MM.1S (cell line): ENCODE measurements around the gene LKAAEAR1.

Experiments
- DNase-seq: peaks from one replicate; pipeline ENCODE4 v3.0.0-alpha.2; 2015
- H2AFZ ChIP-seq: fragments of 300-600 bp; sonication (generic); 2 replicates; pipeline ENCODE4 v1.6.0; 2016; ENCODE audit warnings: antibody characterized with exemption, low read length
- H3F3A ChIP-seq: fragments of 300-600 bp; sonication (generic); 2 replicates; pipeline ENCODE4 v1.6.1; 2016; ENCODE audit warnings: mild to moderate bottlenecking, antibody characterized with exemption, low read length, moderate library complexity, mixed read lengths; ENCODE audit not compliant: insufficient read depth
- H3K27ac ChIP-seq: fragments of 300-600 bp; sonication (generic); 2 replicates; pipeline ENCODE4 v1.5.1; 2016; ENCODE audit warnings: mild to moderate bottlenecking, low read length
- H3K27me3 ChIP-seq: fragments of 300-600 bp; sonication (generic); replicated peaks from 2 replicates; pipeline ENCODE4 v1.6.0; 2016; ENCODE audit warnings: low read length; ENCODE audit not compliant: insufficient read depth
- H3K36me3 ChIP-seq: fragments of 300-600 bp; sonication (generic); replicated peaks from 2 replicates; pipeline ENCODE4 v1.6.1; 2016; ENCODE audit warnings: mild to moderate bottlenecking, low read length, mixed read lengths; ENCODE audit not compliant: insufficient read depth
- H3K4me1 ChIP-seq: fragments of 300-600 bp; sonication (generic); 2 replicates; pipeline ENCODE4 v1.6.1; 2016; ENCODE audit warnings: low read length, mixed read lengths
- H3K4me2 ChIP-seq: fragments of 300-600 bp; sonication (generic); 2 replicates; pipeline ENCODE4 v1.6.0; 2016; ENCODE audit warnings: low read depth, low read length
- H3K4me3 ChIP-seq: fragments of 300-600 bp; sonication (generic); 2 replicates; pipeline ENCODE4 v1.5.1; 2016; ENCODE audit warnings: low read length, mixed read lengths
- H3K79me2 ChIP-seq: fragments of 300-600 bp; sonication (generic); 2 replicates; pipeline ENCODE4 v1.6.1; 2016; ENCODE audit warnings: mixed run types, low read length, mixed read lengths
- H3K9ac ChIP-seq: fragments of 300-600 bp; sonication (generic); 2 replicates; pipeline ENCODE4 v1.6.1; 2016; ENCODE audit warnings: low read length, mixed read lengths
- H3K9me2 ChIP-seq: fragments of 300-600 bp; sonication (generic); replicated peaks from 2 replicates; pipeline ENCODE4 v1.6.1; 2016; ENCODE audit warnings: mild to moderate bottlenecking, low read length, mixed read lengths; ENCODE audit not compliant: insufficient read depth
- H3K9me3 ChIP-seq: fragments of 300-600 bp; sonication (generic); replicated peaks from 2 replicates; pipeline ENCODE4 v1.6.1; 2016; ENCODE audit warnings: mild to moderate bottlenecking, low read length, mixed read lengths; ENCODE audit not compliant: insufficient read depth
- H4K20me1 ChIP-seq: fragments of 300-600 bp; sonication (generic); 2 replicates; pipeline ENCODE4 v1.6.1; 2016; ENCODE audit warnings: mild to moderate bottlenecking, low read length, moderate library complexity, mixed read lengths; ENCODE audit not compliant: insufficient read depth
- EZH2 ChIP-seq: fragments of 300-600 bp; sonication (generic); optimal IDR thresholded peaks from 2 replicates; pipeline ENCODE3; 2017; ENCODE audit warnings: low read depth, mild to moderate bottlenecking, antibody characterized with exemption, low read length, mixed read lengths
- EZH2phosphoT487 ChIP-seq: fragments of 300-600 bp; sonication (generic); IDR thresholded peaks from 2 replicates; pipeline ENCODE4 v1.6.1; 2018; ENCODE audit warnings: antibody characterized with exemption, low read length
- TF ChIP-seq, protein P1 (sequence below): fragments of 300-600 bp; sonication (generic); IDR thresholded peaks from 2 replicates; pipeline ENCODE4 v1.5.1; 2016; ENCODE audit warnings: antibody characterized with exemption, low read length, mixed read lengths

LKAAEAR1 gene

DNA sequence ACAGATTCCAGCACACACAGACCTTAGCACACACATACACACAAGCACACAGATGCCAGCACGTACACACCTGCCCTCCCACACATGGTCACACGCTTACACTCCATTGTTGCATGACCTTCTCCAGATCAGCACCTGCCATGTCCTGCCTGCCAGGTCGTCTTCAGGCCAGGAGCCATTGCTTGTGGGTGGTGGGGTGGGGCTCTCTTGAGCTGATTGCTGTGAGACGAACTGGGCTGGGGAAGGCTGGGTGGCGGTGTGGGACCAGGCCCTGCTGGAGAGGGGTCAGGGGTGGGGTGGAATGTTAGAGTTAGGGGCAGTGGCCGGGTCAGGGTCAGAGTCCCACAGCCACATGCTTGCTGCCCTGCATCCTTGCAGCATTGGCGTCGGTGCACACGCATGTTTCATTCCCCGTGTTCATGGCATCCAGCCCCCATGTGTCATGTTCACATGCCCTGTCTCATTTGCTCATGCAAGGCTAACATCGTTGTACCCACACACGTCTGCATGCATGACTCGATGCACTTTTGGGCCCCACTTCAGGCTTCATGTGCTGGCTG, 29.7 kb upstream of the LKAAEAR1 start:
- Histone ChIP-seq H3K4me1 (no peaks in the 10 kb centered on the region), H3K27me3 (peaks cover 82% of the 10 kb centered on the region), H3K4me3 (no peak overlapping the region), H3K4me2 (no peak overlapping the region), H3K9ac (no peak overlapping the region), H3K27ac (no peak overlapping the region), H2AFZ (no peak overlapping the region), H3K36me3 (no peaks in the 10 kb centered on the region), H3K9me3 (no peaks in the 10 kb centered on the region), H3F3A (no peaks in the 10 kb centered on the region), H3K9me2 (no peaks in the 10 kb centered on the region), H3K79me2 (no peaks in the 10 kb centered on the region), H4K20me1 (no peaks in the 10 kb centered on the region)
- TF ChIP-seq EZH2 (no peak), EZH2phosphoT487 (no peak)
- TF ChIP-seq, protein P1, sequence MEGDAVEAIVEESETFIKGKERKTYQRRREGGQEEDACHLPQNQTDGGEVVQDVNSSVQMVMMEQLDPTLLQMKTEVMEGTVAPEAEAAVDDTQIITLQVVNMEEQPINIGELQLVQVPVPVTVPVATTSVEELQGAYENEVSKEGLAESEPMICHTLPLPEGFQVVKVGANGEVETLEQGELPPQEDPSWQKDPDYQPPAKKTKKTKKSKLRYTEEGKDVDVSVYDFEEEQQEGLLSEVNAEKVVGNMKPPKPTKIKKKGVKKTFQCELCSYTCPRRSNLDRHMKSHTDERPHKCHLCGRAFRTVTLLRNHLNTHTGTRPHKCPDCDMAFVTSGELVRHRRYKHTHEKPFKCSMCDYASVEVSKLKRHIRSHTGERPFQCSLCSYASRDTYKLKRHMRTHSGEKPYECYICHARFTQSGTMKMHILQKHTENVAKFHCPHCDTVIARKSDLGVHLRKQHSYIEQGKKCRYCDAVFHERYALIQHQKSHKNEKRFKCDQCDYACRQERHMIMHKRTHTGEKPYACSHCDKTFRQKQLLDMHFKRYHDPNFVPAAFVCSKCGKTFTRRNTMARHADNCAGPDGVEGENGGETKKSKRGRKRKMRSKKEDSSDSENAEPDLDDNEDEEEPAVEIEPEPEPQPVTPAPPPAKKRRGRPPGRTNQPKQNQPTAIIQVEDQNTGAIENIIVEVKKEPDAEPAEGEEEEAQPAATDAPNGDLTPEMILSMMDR = no peak
- DNase-seq = no peak

DNA sequence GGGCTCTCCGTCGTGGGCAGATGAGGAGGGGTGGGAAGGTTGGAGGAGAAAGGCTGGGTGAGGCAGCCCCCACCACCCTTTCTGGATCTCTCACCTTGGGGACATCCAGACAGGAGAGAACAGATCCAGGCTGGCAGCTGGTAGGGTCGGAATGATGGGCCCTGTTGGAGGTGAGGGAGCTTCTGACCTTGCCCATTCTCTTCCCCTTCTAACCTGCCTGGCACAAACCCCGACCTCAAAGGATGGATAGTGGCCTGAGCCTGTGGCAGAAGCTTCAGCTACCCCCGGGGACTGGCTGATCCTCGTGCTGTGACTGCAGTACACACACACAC, 29.2 kb upstream of the LKAAEAR1 start:
- no peak overlapping the region for H2AFZ ChIP-seq
- H3K4me3 ChIP-seq = no peak overlapping the region
- no peaks in the 10 kb centered on the region for H3K9me2 ChIP-seq
- H3K27ac ChIP-seq = no peak overlapping the region
- H3K4me1 ChIP-seq = no peaks in the 10 kb centered on the region
- no peak overlapping the region for H3K4me2 ChIP-seq
- no peaks in the 10 kb centered on the region for H3F3A ChIP-seq
- no peaks in the 10 kb centered on the region for H3K79me2 ChIP-seq
- no peak for DNase-seq
- no peaks in the 10 kb centered on the region for H3K9me3 ChIP-seq
- TF ChIP-seq EZH2phosphoT487 (no peak), EZH2 (no peak)
- peaks cover 86% of the 10 kb centered on the region for H3K27me3 ChIP-seq
- H3K36me3 ChIP-seq = no peaks in the 10 kb centered on the region
- H3K9ac ChIP-seq = no peak overlapping the region
- no peaks in the 10 kb centered on the region for H4K20me1 ChIP-seq

DNA sequence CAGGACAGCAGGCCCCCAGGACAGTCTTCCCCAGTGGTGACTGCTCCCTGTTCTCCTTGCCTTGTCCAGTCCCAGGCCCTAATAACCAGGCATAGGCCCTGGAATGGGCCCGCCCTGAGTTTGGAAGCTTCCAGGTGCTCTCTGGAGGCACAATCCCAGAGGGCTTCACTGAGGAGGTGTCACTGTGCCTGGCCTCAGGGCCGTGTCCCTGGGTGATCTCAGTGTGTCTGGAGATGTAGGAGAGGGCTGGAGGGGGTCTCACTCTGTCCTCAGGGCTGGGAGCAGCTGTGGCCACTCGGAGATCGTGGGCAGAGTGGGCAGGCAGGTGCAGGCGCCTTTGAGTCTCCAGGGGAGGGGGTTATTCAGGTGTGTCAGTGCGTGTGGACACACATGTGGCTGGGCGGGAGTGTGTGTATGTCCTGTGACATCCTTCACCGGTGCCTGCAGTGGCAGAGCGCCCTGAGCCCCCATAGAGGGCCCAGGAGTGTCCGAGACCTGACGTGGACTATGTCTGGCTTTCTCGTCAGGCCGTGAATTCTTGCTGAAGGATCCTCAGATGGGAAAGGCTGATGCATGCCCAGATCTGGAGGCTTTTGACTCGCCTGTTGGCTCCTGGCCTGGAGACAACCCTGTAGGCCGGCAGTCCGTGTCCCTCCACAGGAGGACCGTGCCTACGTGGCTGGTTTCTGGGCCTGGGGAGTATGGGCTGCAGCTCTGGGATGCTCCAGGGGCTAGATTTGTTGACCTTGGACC, 28.7 kb upstream of the LKAAEAR1 start:
- Histone ChIP-seq H3K79me2 (no peaks in the 10 kb centered on the region), H4K20me1 (no peaks in the 10 kb centered on the region), H3K4me3 (no peak overlapping the region), H3K4me1 (no peaks in the 10 kb centered on the region), H3K27ac (no peak overlapping the region), H3K36me3 (no peaks in the 10 kb centered on the region), H3K27me3 (peaks cover 91% of the 10 kb centered on the region), H3F3A (no peaks in the 10 kb centered on the region), H3K9ac (no peak overlapping the region), H2AFZ (no peak overlapping the region), H3K9me3 (no peaks in the 10 kb centered on the region), H3K4me2 (no peak overlapping the region), H3K9me2 (no peaks in the 10 kb centered on the region)
- TF ChIP-seq, protein P1 = no peak
- TF ChIP-seq EZH2phosphoT487 = no peak
- TF ChIP-seq EZH2 = no peak
- DNase-seq = no peak
